Measurements from ENCODE around the gene BICDL2. TPM values are rescaled to one million over a fixed set of nuclear protein-coding genes. Genes with fewer than 3 reads are reported as not detected.

BICDL2 gene
- polyA plus RNA-seq, 1 of the 3 experiments (the other 2 are of a cell fraction) = not detected

GRCh38 chr16:3075523-3075915 is 38.8 kb upstream of the BICDL2 start:
- Histone ChIP-seq H3K9me3 (no peaks in the 10 kb centered on the region), H3K4me2 (no peak overlapping the region), H3K27me3 (ENCODE audit: insufficient read depth) (peaks cover 52% of the 10 kb centered on the region), H3K27ac (ENCODE audit: low read depth in 2 of 2, low read length in 1 of 2) (no peak overlapping the region), H3F3A (replicated peaks; ENCODE audit: insufficient read depth) (no peaks in the 10 kb centered on the region), H2AFZ (ENCODE audit: low read depth) (no peak overlapping the region), H3K4me3 (ENCODE audit: low read depth in 2 of 2, low read length in 1 of 2) (no peak overlapping the region), H3K36me3 (replicated peaks in 1 of 2; ENCODE audit: control insufficient read depth in 1 of 2, insufficient read depth in 2 of 2, low read length in 1 of 2) (no peaks in the 10 kb centered on the region), H4K20me1 (ENCODE audit: insufficient read depth) (no peaks in the 10 kb centered on the region), H3K79me2 (ENCODE audit: insufficient read depth) (no peaks in the 10 kb centered on the region), H3K9me2 (no peaks in the 10 kb centered on the region), H3K9ac (no peak overlapping the region), H3K4me1 (ENCODE audit: control insufficient read depth in 1 of 2, insufficient read depth in 2 of 2, low read depth in 1 of 2, low read length in 1 of 2) (no peaks in the 10 kb centered on the region)
- POLR2A ChIA-PET = no interaction called here
- 62% methylated on average over 9 of the region's 10 CpGs for WGBS (ENCODE audit: low lambda C conversion rate)
- CTCF ChIA-PET = interaction anchor here (1.0 to 2.1 kb wide), 4 partner anchors 13 to 54 kb away, joined by 3 to 11 read pairs (median 4); no protein-coding TSS in a partner anchor
- no peak for DNase-seq
- TF ChIP-seq EP300 (IDR thresholded peaks at IDR 0.05; ENCODE audit: borderline replicate concordance in 1 of 2, low read depth in 1 of 2, low read length in 1 of 2) (no peak), JUND (IDR thresholded peaks at IDR 0.05) (no peak), SMC3 (IDR thresholded peaks at IDR 0.05; ENCODE audit: low read depth, low read length) (no peak), FOSL2 (IDR thresholded peaks at IDR 0.05; ENCODE audit: borderline replicate concordance, low read depth) (no peak), RCOR1 (IDR thresholded peaks at IDR 0.05; ENCODE audit: low read length) (no peak), USF2 (IDR thresholded peaks at IDR 0.05; ENCODE audit: borderline replicate concordance, low read depth, low read length) (no peak), POLR2AphosphoS5 (IDR thresholded peaks at IDR 0.05; ENCODE audit: low read depth, low read length) (no peak), FOXJ3 (CRISPR knock-in tag; IDR thresholded peaks at IDR 0.05) (no peak), MXI1 (IDR thresholded peaks at IDR 0.05; ENCODE audit: low read depth, low read length) (no peak)
- TF ChIP-seq, protein P1, sequence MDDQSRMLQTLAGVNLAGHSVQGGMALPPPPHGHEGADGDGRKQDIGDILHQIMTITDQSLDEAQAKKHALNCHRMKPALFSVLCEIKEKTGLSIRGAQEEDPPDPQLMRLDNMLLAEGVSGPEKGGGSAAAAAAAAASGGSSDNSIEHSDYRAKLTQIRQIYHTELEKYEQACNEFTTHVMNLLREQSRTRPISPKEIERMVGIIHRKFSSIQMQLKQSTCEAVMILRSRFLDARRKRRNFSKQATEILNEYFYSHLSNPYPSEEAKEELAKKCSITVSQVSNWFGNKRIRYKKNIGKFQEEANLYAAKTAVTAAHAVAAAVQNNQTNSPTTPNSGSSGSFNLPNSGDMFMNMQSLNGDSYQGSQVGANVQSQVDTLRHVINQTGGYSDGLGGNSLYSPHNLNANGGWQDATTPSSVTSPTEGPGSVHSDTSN (IDR thresholded peaks at IDR 0.05) = no peak
- TF ChIP-seq, protein P2, sequence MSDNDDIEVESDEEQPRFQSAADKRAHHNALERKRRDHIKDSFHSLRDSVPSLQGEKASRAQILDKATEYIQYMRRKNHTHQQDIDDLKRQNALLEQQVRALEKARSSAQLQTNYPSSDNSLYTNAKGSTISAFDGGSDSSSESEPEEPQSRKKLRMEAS (IDR thresholded peaks at IDR 0.05; ENCODE audit: low read depth) = no peak

GRCh38 chr16:3074860-3075522 is 38.2 kb upstream of the BICDL2 start:
- Histone ChIP-seq H3K27me3 (ENCODE audit: insufficient read depth) (peaks cover 47% of the 10 kb centered on the region), H3K4me1 (ENCODE audit: control insufficient read depth in 1 of 2, insufficient read depth in 2 of 2, low read depth in 1 of 2, low read length in 1 of 2) (no peaks in the 10 kb centered on the region), H3F3A (replicated peaks; ENCODE audit: insufficient read depth) (no peaks in the 10 kb centered on the region), H3K79me2 (ENCODE audit: insufficient read depth) (no peaks in the 10 kb centered on the region), H2AFZ (ENCODE audit: low read depth) (no peak overlapping the region), H3K9me3 (no peaks in the 10 kb centered on the region), H3K27ac (ENCODE audit: low read depth in 2 of 2, low read length in 1 of 2) (no peak overlapping the region), H3K9ac (no peak overlapping the region), H4K20me1 (ENCODE audit: insufficient read depth) (no peaks in the 10 kb centered on the region), H3K9me2 (no peaks in the 10 kb centered on the region), H3K36me3 (replicated peaks in 1 of 2; ENCODE audit: control insufficient read depth in 1 of 2, insufficient read depth in 2 of 2, low read length in 1 of 2) (no peaks in the 10 kb centered on the region), H3K4me3 (ENCODE audit: low read depth in 2 of 2, low read length in 1 of 2) (no peak overlapping the region), H3K4me2 (no peak overlapping the region)
- TF ChIP-seq TEAD4 (IDR thresholded peaks at IDR 0.05; ENCODE audit: borderline replicate concordance, insufficient read depth) = no peak
- no peak for TF ChIP-seq ELF1 (IDR thresholded peaks at IDR 0.05)
- no peak for TF ChIP-seq SIN3A (IDR thresholded peaks at IDR 0.05; ENCODE audit: borderline replicate concordance, low read depth, low read length)
- TF ChIP-seq GABPA (IDR thresholded peaks at IDR 0.05; ENCODE audit: low read depth) = no peak
- no peak for TF ChIP-seq FOXJ3 (CRISPR knock-in tag; IDR thresholded peaks at IDR 0.05)
- TF ChIP-seq, protein P1 (IDR thresholded peaks at IDR 0.05) = no peak
- TF ChIP-seq GATA2 (CRISPR knock-in tag; IDR thresholded peaks at IDR 0.05) = no peak
- TF ChIP-seq YY1 (IDR thresholded peaks at IDR 0.05; ENCODE audit: low read depth) = no peak
- TF ChIP-seq RFX5 (IDR thresholded peaks at IDR 0.05; ENCODE audit: low read length) = no peak
- TF ChIP-seq RCOR1 (IDR thresholded peaks at IDR 0.05; ENCODE audit: low read length) = no peak
- TF ChIP-seq NFIC (IDR thresholded peaks at IDR 0.05; ENCODE audit: borderline replicate concordance) = no peak
- POLR2A ChIA-PET = no interaction called here
- 27% methylated on average over 8 of the region's 9 CpGs for WGBS (ENCODE audit: low lambda C conversion rate)
- CTCF ChIA-PET = interaction anchor here (1.0 to 1.7 kb wide), 2 partner anchors 17 to 54 kb away, joined by 3 to 5 read pairs; no protein-coding TSS in a partner anchor
- DNase-seq = no peak

Data from SK-N-SH (cell line).